Right forelimb (tissue), 1 donor: Measurements from ENCODE around the gene CCDC180.
"Not testable (repeated sequence)": the region's sequence is repeated elsewhere in the genome, so short reads cannot be mapped to it uniquely, and the experiment has no call there.

Experiments used
- DNase-seq: peaks from one replicate; pipeline ENCODE4 v3.0.0-alpha.2; 2018

The CCDC180 gene

GRCh38 chr9:97311798-97312500, 4.5 kb downstream of the CCDC180 start:
- no peak for DNase-seq

- no peak for DNase-seq
Measured at GRCh38 chr9:97312556-97312955, 5.1 kb downstream of the CCDC180 start.

GRCh38 chr9:97313243-97313642, 5.8 kb downstream of the CCDC180 start:
- no peak for DNase-seq

GRCh38 chr9:97313746-97314145, 6.3 kb downstream of the CCDC180 start:
- DNase-seq = no peak

- no peak for DNase-seq
Measured at GRCh38 chr9:97314503-97314902, 7.0 kb downstream of the CCDC180 start.

- DNase-seq = no peak
Measured at GRCh38 chr9:97315550-97315949, 8.1 kb downstream of the CCDC180 start.

GRCh38 chr9:97316904-97317303, 9.4 kb downstream of the CCDC180 start:
- DNase-seq = no peak

GRCh38 chr9:97318433-97318832, 11.0 kb downstream of the CCDC180 start:
- DNase-seq = no peak

- no peak for DNase-seq
Measured at GRCh38 chr9:97319395-97319794, 11.9 kb downstream of the CCDC180 start.

- no peak for DNase-seq
Measured at GRCh38 chr9:97320080-97320642, 12.7 kb downstream of the CCDC180 start.

GRCh38 chr9:97321251-97321650, 13.8 kb downstream of the CCDC180 start:
- no peak for DNase-seq

- DNase-seq = no peak
Measured at GRCh38 chr9:97321691-97322090, 14.2 kb downstream of the CCDC180 start.

- no peak for DNase-seq
Measured at GRCh38 chr9:97322105-97322504, 14.6 kb downstream of the CCDC180 start.

- DNase-seq = no peak
Measured at GRCh38 chr9:97324954-97325353, 17.5 kb downstream of the CCDC180 start.

GRCh38 chr9:97327562-97327961, 20.1 kb downstream of the CCDC180 start:
- DNase-seq = no peak

GRCh38 chr9:97332993-97333392, 25.5 kb downstream of the CCDC180 start:
- no peak for DNase-seq

- not testable (repeated sequence) for DNase-seq
Measured at GRCh38 chr9:97335622-97336021, 28.2 kb downstream of the CCDC180 start.

GRCh38 chr9:97348871-97349270, 41.4 kb downstream of the CCDC180 start:
- DNase-seq = no peak

- DNase-seq = no peak
Measured at GRCh38 chr9:97349400-97349799, 41.9 kb downstream of the CCDC180 start.

- DNase-seq = no peak
Measured at GRCh38 chr9:97354637-97355036, 47.2 kb downstream of the CCDC180 start.

GRCh38 chr9:97357056-97357455, 49.6 kb downstream of the CCDC180 start:
- DNase-seq = no peak
